ENCODE measurements around the gene PITX2. TPM values are rescaled to one million over a fixed set of nuclear protein-coding genes. Genes with fewer than 3 reads are reported as not detected.

PITX2 gene
- total and polyA plus RNA-seq, 2 of the 8 experiments (the other 6 are each of a cell fraction or from before 2014, with no cell fraction given), result 0.09 to 0.67 TPM

- peaks cover 0 to 2% (median 0%) of the 10 kb centered on the region in 4 experiments; a peak in 1 of 8 replicates for H3K36me3 ChIP-seq (ENCODE audit: control insufficient read depth in 2 of 4, insufficient read depth in 4 of 4, low read length in 3 of 4)
- no peak overlapping the region for H4K8ac ChIP-seq (ENCODE audit: extremely low read depth, insufficient read depth, low read length)
- peaks cover 83 to 100% (median 97%) of the 10 kb centered on the region in 4 experiments for H3K27me3 ChIP-seq (replicated peaks in 1 of 4; ENCODE audit: control insufficient read depth in 3 of 4, extremely low read depth in 1 of 4, insufficient read depth in 3 of 4, low read length in 3 of 4)
- no peak overlapping the region for H3K9ac ChIP-seq (replicated peaks in 1 of 4; ENCODE audit: extremely low read depth in 1 of 4, low read depth in 3 of 4, low read length in 3 of 4)
- no peak overlapping the region for H2AFZ ChIP-seq (ENCODE audit: low read length)
- no peak overlapping the region for H3K4ac ChIP-seq (replicated peaks; ENCODE audit: insufficient read length, low read depth, low read length)
- no peak overlapping the region for H3K27ac ChIP-seq (ENCODE audit: low read depth, low read length)
- H3K79me1 ChIP-seq (ENCODE audit: low read depth, low read length), result no peaks in the 10 kb centered on the region
- ChIA-PET POLR2A (ENCODE audit: partially characterized antibody) (interaction anchor here (1.0 to 2.7 kb wide), 3 partner anchors 9 to 14 kb away, joined by 3 to 14 read pairs (median 4); no protein-coding TSS in a partner anchor), CTCF (ENCODE audit: partially characterized antibody) (interaction anchor here (0.6 to 3.0 kb wide), 8 partner anchors 8 to 330 kb away, joined by 3 to 10 read pairs (median 4); no protein-coding TSS in a partner anchor)
- H3K4me3 ChIP-seq (ENCODE audit: extremely low read depth in 1 of 4, insufficient read depth in 2 of 4, low read depth in 3 of 4, low read length in 4 of 4), result peak overlapping the region; percentile 15 to 56 (median 30); a peak in 6 of 8 replicates
- H3K56ac ChIP-seq (replicated peaks; ENCODE audit: insufficient read length, low read depth, low read length), result no peak overlapping the region
- FAIRE-seq (no peak), DNase-seq (ENCODE audit: low read depth in 1 of 2, low spot score in 2 of 2) (peak in 1 of 2 experiments; percentile 68)
- H2BK120ac ChIP-seq (replicated peaks; ENCODE audit: low read depth, low read length), result no peak overlapping the region
- H3K79me2 ChIP-seq (ENCODE audit: control insufficient read depth in 1 of 2, insufficient read depth in 2 of 2, low read length in 2 of 2), result no peaks in the 10 kb centered on the region
- 1% methylated on average over 35 of the region's 36 CpGs; no CpG with 5 or more reads in 1 of the 2 experiments for WGBS, 2 experiments (ENCODE audit: extremely low coverage in 1 of 2, insufficient coverage in 1 of 2, insufficient read length in 1 of 2, insufficient replicate concordance in 2 of 2, low coverage in 1 of 2, low lambda C conversion rate in 2 of 2, missing lambda C conversion rate in 1 of 2)
- H2BK12ac ChIP-seq (ENCODE audit: low read depth, low read length), result peak overlapping the region; percentile 90; the same call in 1 of the 2 replicates
- H3K23ac ChIP-seq (ENCODE audit: insufficient read length), result no peak overlapping the region
- H3K23me2 ChIP-seq (ENCODE audit: low read depth, low read length), result peaks cover 19% of the 10 kb centered on the region
- peak overlapping the region; percentile 57 to 81 for H3K4me2 ChIP-seq (ENCODE audit: insufficient read depth in 1 of 2, low read depth in 2 of 2, low read length in 2 of 2)
- no peak overlapping the region; the same call in 1 of the 2 replicates for H2AK5ac ChIP-seq (ENCODE audit: low read depth, low read length)
- H3K9me3 ChIP-seq (ENCODE audit: insufficient read depth in 2 of 2, low read depth in 1 of 2, low read length in 1 of 2), result no peaks in the 10 kb centered on the region
- no peak overlapping the region for H2BK5ac ChIP-seq (ENCODE audit: low read depth, low read length)
- H2BK15ac ChIP-seq (ENCODE audit: low read length), result 0 out of 2 replicates have a peak overlapping the region, but pooled peaks have one; percentile 1
- peak overlapping the region; percentile 61; the same call in 1 of the 2 replicates for H2BK20ac ChIP-seq (ENCODE audit: low read length)
- H4K91ac ChIP-seq (replicated peaks; ENCODE audit: insufficient read length, low read length), result no peak overlapping the region
- H4K20me1 ChIP-seq (replicated peaks in 1 of 2; ENCODE audit: control insufficient read depth in 1 of 2, insufficient read depth in 2 of 2, low read length in 2 of 2), result peaks cover 3 to 26% of the 10 kb centered on the region in 2 experiments
- no peak overlapping the region for H4K5ac ChIP-seq (ENCODE audit: insufficient read length, low read depth, low read length)
- no peak overlapping the region for H3K14ac ChIP-seq (ENCODE audit: insufficient read length)
- H3K4me1 ChIP-seq (replicated peaks in 1 of 4; ENCODE audit: control insufficient read depth in 3 of 4, insufficient read depth in 4 of 4, low read length in 3 of 4), result peaks cover 0 to 29% (median 15%) of the 10 kb centered on the region in 4 experiments; a peak in 6 of 7 replicates
- no peak overlapping the region; the same call in 1 of the 2 replicates for H3K18ac ChIP-seq (ENCODE audit: extremely low read depth, low read length)
- TF ChIP-seq RBBP5 (IDR thresholded peaks at IDR 0.05; ENCODE audit: borderline replicate concordance, low read depth, low read length) (no peak), EZH2 (IDR thresholded peaks at IDR 0.05; ENCODE audit: low read depth, low read length, severe bottlenecking) (peak; percentile 93), POLR2A (IDR thresholded peaks at IDR 0.05; ENCODE audit: control extremely low read depth in 1 of 2, low read depth in 2 of 2, low read length in 2 of 2) (no peak), SRF (IDR thresholded peaks at IDR 0.05; ENCODE audit: low read depth, low read length) (no peak), SUZ12 (IDR thresholded peaks at IDR 0.05; ENCODE audit: low read length) (peak; percentile 92), TCF12 (IDR thresholded peaks at IDR 0.05; ENCODE audit: low read depth, low read length) (no peak), BACH1 (IDR thresholded peaks at IDR 0.05; ENCODE audit: low read length) (no peak), RNF2 (IDR thresholded peaks at IDR 0.05; ENCODE audit: borderline replicate concordance, low read depth, low read length, missing control alignments, poor library complexity, severe bottlenecking) (peak; percentile 86), CREB1 (IDR thresholded peaks at IDR 0.05) (no peak), TAF1 (IDR thresholded peaks at IDR 0.05; ENCODE audit: low read depth, low read length) (no peak)
- TF ChIP-seq, protein P1, sequence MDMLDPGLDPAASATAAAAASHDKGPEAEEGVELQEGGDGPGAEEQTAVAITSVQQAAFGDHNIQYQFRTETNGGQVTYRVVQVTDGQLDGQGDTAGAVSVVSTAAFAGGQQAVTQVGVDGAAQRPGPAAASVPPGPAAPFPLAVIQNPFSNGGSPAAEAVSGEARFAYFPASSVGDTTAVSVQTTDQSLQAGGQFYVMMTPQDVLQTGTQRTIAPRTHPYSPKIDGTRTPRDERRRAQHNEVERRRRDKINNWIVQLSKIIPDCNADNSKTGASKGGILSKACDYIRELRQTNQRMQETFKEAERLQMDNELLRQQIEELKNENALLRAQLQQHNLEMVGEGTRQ (IDR thresholded peaks at IDR 0.05; ENCODE audit: low read length), result no peak
These were observed 6.4 kb upstream of the PITX2 start for GRCh38 chr4:110629214-110629754.
